Liver (tissue), 3 donors: Measurements from ENCODE around the gene SAE1.
A peak's percentile ranks its signal among the peaks of the same experiment; 100 is the strongest.

Experiments used
- CTCF ChIP-seq: fragments of 150-350 bp; IDR thresholded peaks from 2 replicates; pipeline ENCODE4 v1.5.1; 2017; ENCODE audit warnings: improper control_type of control experiment, low read depth, low read length; ENCODE audit not compliant: missing input control
- EGR1 ChIP-seq, 2 donors: IDR thresholded peaks; 2 replicates each; pipeline ENCODE4 v1.6.1; 2016 to 2018; ENCODE audit warnings: antibody characterized with exemption in 2 of 2, low read depth in 2 of 2
- RAD21 ChIP-seq, 2 donors: IDR thresholded peaks; 2 replicates each; pipeline ENCODE4 v1.6.1; 2016; ENCODE audit warnings: antibody characterized with exemption in 2 of 2, mild to moderate bottlenecking in 2 of 2
- donor health status: healthy.
- donor health status: healthy.

GRCh38 chr19:47096100-47096704 lies 34.4 kb upstream of the SAE1 start:
- TF ChIP-seq CTCF (no peak), RAD21 (IDR thresholded peaks at IDR 0.05) (peak; percentile 25 to 29), EGR1 (IDR thresholded peaks at IDR 0.05; ENCODE audit: low read depth in 2 of 2) (peak; percentile 43 to 85)
